ENCODE data around the gene MECR. TPM values are rescaled to one million over a fixed set of nuclear protein-coding genes. Genes with fewer than 3 reads are reported as not detected.
A peak's percentile ranks its signal among the peaks of the same experiment; 100 is the strongest.

MECR gene
- total and polyA plus RNA-seq, 10 of the 15 experiments (the other 5 are each of a cell fraction or from before 2014, with no cell fraction given), result 7.6 to 66.3 (median 38.7) TPM

DNA sequence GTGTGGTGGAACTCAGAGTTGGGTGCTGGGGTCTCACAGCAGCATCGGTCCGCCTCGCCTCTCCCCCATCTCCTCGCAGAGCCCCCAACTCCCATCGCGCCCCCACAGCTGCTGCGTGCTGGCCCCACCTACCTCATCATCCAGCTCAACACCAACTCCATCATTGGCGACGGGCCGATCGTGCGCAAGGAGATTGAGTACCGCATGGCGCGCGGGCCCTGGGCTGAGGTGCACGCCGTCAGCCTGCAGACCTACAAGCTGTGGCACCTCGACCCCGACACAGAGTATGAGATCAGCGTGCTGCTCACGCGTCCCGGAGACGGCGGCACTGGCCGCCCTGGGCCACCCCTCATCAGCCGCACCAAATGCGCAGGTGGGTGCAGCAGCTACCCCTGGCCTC, 29.8 kb upstream of the MECR start:
- H4K20me1 ChIP-seq (ENCODE audit: control insufficient read depth, insufficient read depth), result no peaks in the 10 kb centered on the region
- SMC1A ChIA-PET (ENCODE audit: uncharacterized antibody, unreplicated experiment), result no interaction called here
- CTCF ChIA-PET, result interaction anchor here (0.7 kb wide), 1 partner anchor 993 kb away, joined by 3 read pairs; no protein-coding TSS in a partner anchor
- H2AFZ ChIP-seq (ENCODE audit: control insufficient read depth, low read depth, low read length), result no peak overlapping the region
- DNase-seq (ENCODE audit: low read depth, low spot score) (no peak), ATAC-seq (no peak), FAIRE-seq (no peak)
- peaks cover 6 to 7% of the 10 kb centered on the region in 2 experiments for H3K27me3 ChIP-seq (replicated peaks in 1 of 2; ENCODE audit: control insufficient read depth in 2 of 2, insufficient read depth in 2 of 2, low read length in 1 of 2)
- RAD21 ChIA-PET (ENCODE audit: unreplicated experiment), result no interaction called here
- H3K9me3 ChIP-seq (replicated peaks; ENCODE audit: control insufficient read depth, insufficient read depth, low read length), result no peaks in the 10 kb centered on the region
- no peaks in the 10 kb centered on the region for H3K36me3 ChIP-seq (ENCODE audit: control insufficient read depth in 2 of 2, insufficient read depth in 2 of 2, low read length in 1 of 2)
- BruUV-seq (replicated peaks), result no TSS peak
- in situ Hi-C loops (cut with MboI), result no loop called here
- no peaks in the 10 kb centered on the region for H3K79me2 ChIP-seq (ENCODE audit: control insufficient read depth, insufficient read depth, low read length)
- POLR2A ChIA-PET, result no interaction called here
- no peaks in the 10 kb centered on the region for H3K4me1 ChIP-seq (ENCODE audit: control insufficient read depth, insufficient read depth, low read length)
- intact Hi-C loops (cut with micrococcal nuclease; ENCODE audit: unreplicated experiment), result no loop called here
- 69% methylated on average over 28 of the region's 29 CpGs for WGBS (ENCODE audit: insufficient coverage, insufficient replicate concordance, low lambda C conversion rate, missing lambda C conversion rate)
- no peak overlapping the region for H3K9ac ChIP-seq (ENCODE audit: control insufficient read depth, insufficient read depth, low read length)
- H3K4me3 ChIP-seq, result no peak overlapping the region
- H3K4me2 ChIP-seq (ENCODE audit: control insufficient read depth, insufficient read depth), result no peak overlapping the region
- H3K27ac ChIP-seq (ENCODE audit: control insufficient read depth, insufficient read depth), result no peak overlapping the region
- TF ChIP-seq BMI1 (IDR thresholded peaks at IDR 0.05; ENCODE audit: borderline replicate concordance) (no peak), SUZ12 (IDR thresholded peaks at IDR 0.05; ENCODE audit: unreplicated experiment) (peak; percentile 49)
- TF ChIP-seq, protein P1, sequence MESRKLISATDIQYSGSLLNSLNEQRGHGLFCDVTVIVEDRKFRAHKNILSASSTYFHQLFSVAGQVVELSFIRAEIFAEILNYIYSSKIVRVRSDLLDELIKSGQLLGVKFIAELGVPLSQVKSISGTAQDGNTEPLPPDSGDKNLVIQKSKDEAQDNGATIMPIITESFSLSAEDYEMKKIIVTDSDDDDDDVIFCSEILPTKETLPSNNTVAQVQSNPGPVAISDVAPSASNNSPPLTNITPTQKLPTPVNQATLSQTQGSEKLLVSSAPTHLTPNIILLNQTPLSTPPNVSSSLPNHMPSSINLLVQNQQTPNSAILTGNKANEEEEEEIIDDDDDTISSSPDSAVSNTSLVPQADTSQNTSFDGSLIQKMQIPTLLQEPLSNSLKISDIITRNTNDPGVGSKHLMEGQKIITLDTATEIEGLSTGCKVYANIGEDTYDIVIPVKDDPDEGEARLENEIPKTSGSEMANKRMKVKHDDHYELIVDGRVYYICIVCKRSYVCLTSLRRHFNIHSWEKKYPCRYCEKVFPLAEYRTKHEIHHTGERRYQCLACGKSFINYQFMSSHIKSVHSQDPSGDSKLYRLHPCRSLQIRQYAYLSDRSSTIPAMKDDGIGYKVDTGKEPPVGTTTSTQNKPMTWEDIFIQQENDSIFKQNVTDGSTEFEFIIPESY (IDR thresholded peaks at IDR 0.05), result no peak
- TF ChIP-seq, protein P2, sequence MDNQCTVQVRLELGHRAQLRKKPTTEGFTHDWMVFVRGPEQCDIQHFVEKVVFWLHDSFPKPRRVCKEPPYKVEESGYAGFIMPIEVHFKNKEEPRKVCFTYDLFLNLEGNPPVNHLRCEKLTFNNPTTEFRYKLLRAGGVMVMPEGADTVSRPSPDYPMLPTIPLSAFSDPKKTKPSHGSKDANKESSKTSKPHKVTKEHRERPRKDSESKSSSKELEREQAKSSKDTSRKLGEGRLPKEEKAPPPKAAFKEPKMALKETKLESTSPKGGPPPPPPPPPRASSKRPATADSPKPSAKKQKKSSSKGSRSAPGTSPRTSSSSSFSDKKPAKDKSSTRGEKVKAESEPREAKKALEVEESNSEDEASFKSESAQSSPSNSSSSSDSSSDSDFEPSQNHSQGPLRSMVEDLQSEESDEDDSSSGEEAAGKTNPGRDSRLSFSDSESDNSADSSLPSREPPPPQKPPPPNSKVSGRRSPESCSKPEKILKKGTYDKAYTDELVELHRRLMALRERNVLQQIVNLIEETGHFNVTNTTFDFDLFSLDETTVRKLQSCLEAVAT (IDR thresholded peaks at IDR 0.05), result no peak
